ENCODE results near the gene MCL1. TPM values are rescaled to one million over a fixed set of nuclear protein-coding genes. Genes with fewer than 3 reads are reported as not detected.

The MCL1 gene
- total RNA-seq, 3 donors from 2014 or later: 228 to 237 (median 236) TPM

- no peak for ATAC-seq
- no peak overlapping the region for H3K4me3 Mint-ChIP-seq
- peaks cover 5% of the 10 kb centered on the region for H3K36me3 Mint-ChIP-seq (ENCODE audit: insufficient read depth)
- no peak for DNase-seq
- H3K4me1 Mint-ChIP-seq (ENCODE audit: low read depth): peaks cover 41% of the 10 kb centered on the region
- H3K9me3 Mint-ChIP-seq: no peaks in the 10 kb centered on the region
- no peaks in the 10 kb centered on the region for H3K27me3 Mint-ChIP-seq (ENCODE audit: low read depth)
Measured at GRCh38 chr1:150559656-150560010, 19.8 kb downstream of the MCL1 start.

- DNase-seq (no peak), ATAC-seq (no peak)
- Mint-ChIP-seq H3K4me3 (no peak overlapping the region), H3K9me3 (no peaks in the 10 kb centered on the region), H3K36me3 (ENCODE audit: insufficient read depth) (peaks cover 5% of the 10 kb centered on the region), H3K27me3 (ENCODE audit: low read depth) (no peaks in the 10 kb centered on the region), H3K4me1 (ENCODE audit: low read depth) (peaks cover 35% of the 10 kb centered on the region)
Measured at GRCh38 chr1:150558761-150559655, 20.4 kb downstream of the MCL1 start.

GRCh38 chr1:150558303-150558704 is 21.1 kb downstream of the MCL1 start:
- Mint-ChIP-seq H3K9me3 (no peaks in the 10 kb centered on the region), H3K36me3 (ENCODE audit: insufficient read depth) (peaks cover 5% of the 10 kb centered on the region), H3K4me1 (ENCODE audit: low read depth) (peaks cover 28% of the 10 kb centered on the region), H3K4me3 (no peak overlapping the region), H3K27me3 (ENCODE audit: low read depth) (no peaks in the 10 kb centered on the region)
- DNase-seq (no peak), ATAC-seq (no peak)

- DNase-seq (no peak), ATAC-seq (no peak)
- Mint-ChIP-seq H3K36me3 (ENCODE audit: insufficient read depth) (peaks cover 5% of the 10 kb centered on the region), H3K4me1 (ENCODE audit: low read depth) (peaks cover 23% of the 10 kb centered on the region), H3K9me3 (no peaks in the 10 kb centered on the region), H3K4me3 (no peak overlapping the region), H3K27me3 (ENCODE audit: low read depth) (no peaks in the 10 kb centered on the region)
Measured at GRCh38 chr1:150557813-150558212, 21.6 kb downstream of the MCL1 start.

- Mint-ChIP-seq H3K4me1 (ENCODE audit: low read depth) (peaks cover 19% of the 10 kb centered on the region), H3K9me3 (no peaks in the 10 kb centered on the region), H3K36me3 (ENCODE audit: insufficient read depth) (peaks cover 5% of the 10 kb centered on the region), H3K4me3 (no peak overlapping the region), H3K27me3 (ENCODE audit: low read depth) (no peaks in the 10 kb centered on the region)
- DNase-seq (no peak), ATAC-seq (no peak)
Measured at GRCh38 chr1:150557065-150557600, 22.3 kb downstream of the MCL1 start.

- Mint-ChIP-seq H3K36me3 (ENCODE audit: insufficient read depth) (peaks cover 5% of the 10 kb centered on the region), H3K27me3 (ENCODE audit: low read depth) (peaks cover 1% of the 10 kb centered on the region), H3K4me1 (ENCODE audit: low read depth) (peaks cover 18% of the 10 kb centered on the region), H3K9me3 (no peaks in the 10 kb centered on the region), H3K4me3 (no peak overlapping the region)
- no peak for ATAC-seq
- DNase-seq: no peak
Measured at GRCh38 chr1:150555971-150556865, 23.2 kb downstream of the MCL1 start.

GRCh38 chr1:150555198-150555970 is 24.0 kb downstream of the MCL1 start:
- no peak for ATAC-seq
- Mint-ChIP-seq H3K36me3 (ENCODE audit: insufficient read depth) (peaks cover 5% of the 10 kb centered on the region), H3K4me1 (ENCODE audit: low read depth) (peaks cover 16% of the 10 kb centered on the region), H3K27me3 (ENCODE audit: low read depth) (peaks cover 2% of the 10 kb centered on the region), H3K9me3 (no peaks in the 10 kb centered on the region), H3K4me3 (no peak overlapping the region)
- no peak for DNase-seq

GRCh38 chr1:150554086-150554452 is 25.3 kb downstream of the MCL1 start:
- peaks cover 14% of the 10 kb centered on the region for H3K4me1 Mint-ChIP-seq (ENCODE audit: low read depth)
- no peak for DNase-seq
- H3K4me3 Mint-ChIP-seq: no peak overlapping the region
- ATAC-seq: no peak
- H3K9me3 Mint-ChIP-seq: no peaks in the 10 kb centered on the region
- peaks cover 8% of the 10 kb centered on the region for H3K27me3 Mint-ChIP-seq (ENCODE audit: low read depth)
- H3K36me3 Mint-ChIP-seq (ENCODE audit: insufficient read depth): peaks cover 5% of the 10 kb centered on the region

GRCh38 chr1:150553392-150554085 is 25.9 kb downstream of the MCL1 start:
- Mint-ChIP-seq H3K36me3 (ENCODE audit: insufficient read depth) (peaks cover 5% of the 10 kb centered on the region), H3K4me1 (ENCODE audit: low read depth) (peaks cover 15% of the 10 kb centered on the region), H3K27me3 (ENCODE audit: low read depth) (peaks cover 9% of the 10 kb centered on the region), H3K9me3 (no peaks in the 10 kb centered on the region), H3K4me3 (no peak overlapping the region)
- DNase-seq (no peak), ATAC-seq (no peak)

GRCh38 chr1:150552911-150553289 is 26.5 kb downstream of the MCL1 start:
- Mint-ChIP-seq H3K36me3 (ENCODE audit: insufficient read depth) (peaks cover 5% of the 10 kb centered on the region), H3K4me1 (ENCODE audit: low read depth) (peaks cover 17% of the 10 kb centered on the region), H3K4me3 (no peak overlapping the region), H3K9me3 (no peaks in the 10 kb centered on the region), H3K27me3 (ENCODE audit: low read depth) (peaks cover 12% of the 10 kb centered on the region)
- DNase-seq: no peak
- ATAC-seq: no peak

- H3K36me3 Mint-ChIP-seq (ENCODE audit: insufficient read depth): peaks cover 5% of the 10 kb centered on the region
- H3K4me3 Mint-ChIP-seq: no peak overlapping the region
Measured at GRCh38 chr1:150552128-150552910, 27.1 kb downstream of the MCL1 start.

GRCh38 chr1:150551784-150552127 is 27.7 kb downstream of the MCL1 start:
- H3K27me3 Mint-ChIP-seq (ENCODE audit: low read depth): peaks cover 16% of the 10 kb centered on the region
- DNase-seq (no peak), ATAC-seq (no peak)
- H3K36me3 Mint-ChIP-seq (ENCODE audit: insufficient read depth): peaks cover 5% of the 10 kb centered on the region
- no peaks in the 10 kb centered on the region for H3K9me3 Mint-ChIP-seq
- H3K4me3 Mint-ChIP-seq: no peak overlapping the region
- peaks cover 17% of the 10 kb centered on the region for H3K4me1 Mint-ChIP-seq (ENCODE audit: low read depth)

More at GRCh38 chr1:150552128-150552910, 27.1 kb downstream of the MCL1 start:
- Mint-ChIP-seq H3K9me3 (no peaks in the 10 kb centered on the region), H3K4me1 (ENCODE audit: low read depth) (peaks cover 17% of the 10 kb centered on the region), H3K27me3 (ENCODE audit: low read depth) (peaks cover 12% of the 10 kb centered on the region)
- DNase-seq (no peak), ATAC-seq (no peak)
